ENCODE measurements around the gene MGAM2.

The MGAM2 gene

DNA sequence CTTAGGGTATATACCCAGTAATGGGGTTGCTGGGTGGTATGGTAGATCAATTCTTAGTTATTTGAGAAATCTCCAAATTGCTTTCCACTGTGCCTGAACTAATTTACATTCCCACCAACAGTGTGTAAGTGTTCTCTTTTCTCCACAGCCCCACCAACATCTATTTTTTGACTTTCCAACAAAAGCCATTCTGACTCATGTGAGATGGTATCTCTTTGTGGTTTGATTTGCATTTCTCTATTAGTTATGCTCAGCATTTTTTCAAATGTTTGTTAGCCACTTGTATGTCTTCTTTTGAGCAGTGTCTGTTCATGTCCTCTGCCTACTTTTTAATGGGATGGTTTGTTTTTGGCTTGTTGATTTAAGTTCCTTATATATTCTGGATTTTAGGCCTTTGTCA lies 66.4 kb downstream of the MGAM2 start:
- no peak for DNase-seq (ENCODE audit: low read depth)

DNA sequence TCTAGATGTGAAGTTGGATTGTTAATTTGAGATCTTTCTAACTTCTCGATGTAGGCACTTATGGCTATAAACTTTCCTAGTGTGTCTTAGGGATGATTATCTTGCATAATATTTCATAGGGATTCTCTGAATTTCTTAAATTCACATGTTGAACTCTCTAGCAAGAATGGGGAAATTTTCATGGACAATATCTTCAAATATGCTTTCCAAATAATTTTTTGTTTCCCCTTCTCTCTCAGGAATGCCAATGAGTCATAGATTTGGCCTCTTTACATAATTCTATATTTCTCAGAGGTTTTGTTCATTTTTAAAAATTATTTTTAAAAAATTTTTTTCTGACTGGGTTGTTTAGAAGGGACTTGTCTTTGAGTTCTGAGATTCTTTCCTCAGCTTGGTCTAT lies 68.9 kb downstream of the MGAM2 start:
- DNase-seq (ENCODE audit: low read depth) = no peak

GRCh38 chr7:142181211-142181610 lies 69.7 kb downstream of the MGAM2 start:
- DNase-seq (ENCODE audit: low read depth) = no peak

DNA sequence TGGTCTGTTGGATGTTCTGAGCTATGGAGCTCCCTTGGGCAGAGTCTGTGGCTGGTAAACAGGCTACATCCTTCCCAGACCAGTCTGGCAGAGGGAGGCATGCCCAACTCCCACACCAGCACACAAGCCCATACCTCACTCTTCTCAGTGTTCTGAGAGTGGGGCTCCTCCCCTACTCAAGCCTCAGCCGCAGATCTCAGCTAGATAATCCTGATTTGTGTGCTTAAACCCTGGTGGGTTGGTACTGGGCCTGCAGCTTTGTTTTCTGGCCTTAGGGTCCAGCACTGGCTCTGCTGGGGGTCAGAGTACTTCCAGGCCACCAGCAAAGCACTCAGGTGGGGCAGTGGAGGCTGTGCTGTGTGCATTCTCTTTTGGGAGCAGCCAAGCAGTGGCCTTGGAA lies 70.4 kb downstream of the MGAM2 start:
- no peak for DNase-seq (ENCODE audit: low read depth)

GRCh38 chr7:142185069-142185468 lies 73.6 kb downstream of the MGAM2 start:
- no peak for DNase-seq (ENCODE audit: low read depth)

DNA sequence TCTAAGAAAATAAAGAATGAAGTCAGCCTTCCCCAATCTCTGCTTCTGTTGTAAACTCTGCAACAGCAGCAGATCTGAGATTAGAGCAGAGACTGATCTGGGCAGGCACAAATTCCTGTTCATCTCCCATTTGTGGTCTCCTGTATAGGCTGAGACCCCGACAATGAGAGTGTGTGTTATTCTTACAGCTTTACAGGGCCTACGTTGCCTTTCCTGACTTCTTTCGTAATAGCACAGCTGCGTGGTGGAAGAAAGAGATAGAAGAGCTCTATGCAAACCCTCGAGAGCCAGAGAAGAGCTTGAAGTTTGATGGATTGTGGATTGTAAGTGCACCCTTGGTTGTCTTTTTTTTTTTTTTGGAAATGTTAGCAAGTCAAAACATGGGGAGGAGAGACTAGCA lies 74.3 kb downstream of the MGAM2 start:
- no peak for DNase-seq (ENCODE audit: low read depth)

DNA sequence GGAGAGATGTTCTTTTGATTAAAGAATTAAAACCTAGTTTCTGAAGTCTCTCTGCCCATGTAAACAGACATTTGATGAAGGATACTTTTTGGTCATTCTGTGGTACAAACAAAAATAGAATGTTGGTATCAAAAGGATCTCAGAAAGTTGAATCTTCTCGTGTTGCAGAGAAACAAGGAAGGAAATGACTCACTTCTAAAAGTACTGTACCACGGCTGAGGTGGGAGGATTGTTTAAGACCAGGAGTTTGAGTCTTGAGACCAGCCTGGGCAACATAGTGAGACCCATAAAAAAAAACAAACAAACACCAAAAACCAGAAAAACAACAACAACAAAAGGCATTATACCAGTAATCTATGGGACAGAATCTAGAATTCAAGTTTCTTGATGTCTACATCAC lies 76.6 kb downstream of the MGAM2 start:
- no peak for DNase-seq (ENCODE audit: low read depth)

DNA sequence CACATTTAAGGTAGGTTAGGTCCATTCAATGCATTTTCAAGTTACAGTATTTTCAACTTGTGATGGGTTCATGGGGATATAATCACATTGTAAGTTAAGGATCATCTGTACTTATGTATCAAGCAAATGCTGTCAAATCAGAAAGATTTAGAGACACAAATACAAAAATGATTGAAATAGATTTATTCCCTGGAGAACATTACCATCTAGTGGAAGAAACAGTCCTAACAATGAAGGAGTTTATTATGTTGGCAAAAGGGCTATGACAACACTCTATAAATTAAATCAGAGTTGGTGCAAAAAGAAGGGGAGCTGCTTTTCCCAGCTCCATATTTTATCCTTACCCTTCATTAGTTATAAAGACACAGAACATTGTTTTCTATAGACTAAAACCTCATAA lies 77.3 kb downstream of the MGAM2 start:
- DNase-seq (ENCODE audit: low read depth) = no peak

- DNase-seq (ENCODE audit: low read depth) = no peak
These were observed 82.7 kb downstream of the MGAM2 start for GRCh38 chr7:142194201-142194600.

- DNase-seq (ENCODE audit: low read depth) = no peak
These were observed 84.7 kb downstream of the MGAM2 start for GRCh38 chr7:142196066-142196840.

DNA sequence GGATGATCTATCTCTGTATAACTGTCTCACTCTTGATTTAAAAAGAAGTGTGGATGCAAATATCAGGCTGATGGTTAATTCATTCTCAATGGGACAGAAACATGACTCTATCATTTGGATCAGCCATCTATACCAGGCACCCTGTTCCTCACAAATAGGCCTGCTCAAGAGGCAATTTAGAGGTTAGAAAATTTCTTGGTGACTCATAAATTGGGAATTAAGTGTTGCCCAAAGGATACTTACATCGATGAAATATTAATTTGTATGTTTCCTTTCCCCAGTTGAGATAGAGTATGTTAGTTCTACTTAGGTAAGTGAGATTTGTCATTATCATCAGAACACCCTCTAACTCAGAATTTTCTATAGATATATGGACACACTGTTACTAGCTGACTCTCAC lies 88.7 kb downstream of the MGAM2 start:
- DNase-seq (ENCODE audit: low read depth) = no peak

GRCh38 chr7:142228537-142229104 lies 117.1 kb downstream of the MGAM2 start:
- no peak for DNase-seq (ENCODE audit: low read depth)

DNA sequence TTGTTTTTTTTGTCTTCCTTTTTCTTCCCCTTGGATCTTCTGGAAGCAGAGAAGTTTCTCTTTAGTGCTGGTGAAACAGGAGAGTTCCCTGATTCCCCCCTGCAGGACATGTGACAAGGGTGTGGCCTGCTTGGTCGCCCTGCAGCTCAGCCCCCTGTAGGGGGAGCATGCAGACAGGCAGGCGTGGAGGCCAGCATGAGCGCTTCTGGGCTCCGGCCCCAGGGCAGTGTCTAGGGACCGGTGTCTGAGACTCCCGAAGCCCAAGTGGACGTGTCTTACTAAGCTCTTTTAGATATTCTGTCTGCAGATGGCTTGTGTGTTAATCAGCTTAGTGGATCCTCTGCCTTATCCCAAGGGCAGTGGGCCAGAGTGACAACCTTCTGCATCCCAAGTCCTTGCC lies 120.2 kb downstream of the MGAM2 start:
- DNase-seq (ENCODE audit: low read depth) = no peak

DNA sequence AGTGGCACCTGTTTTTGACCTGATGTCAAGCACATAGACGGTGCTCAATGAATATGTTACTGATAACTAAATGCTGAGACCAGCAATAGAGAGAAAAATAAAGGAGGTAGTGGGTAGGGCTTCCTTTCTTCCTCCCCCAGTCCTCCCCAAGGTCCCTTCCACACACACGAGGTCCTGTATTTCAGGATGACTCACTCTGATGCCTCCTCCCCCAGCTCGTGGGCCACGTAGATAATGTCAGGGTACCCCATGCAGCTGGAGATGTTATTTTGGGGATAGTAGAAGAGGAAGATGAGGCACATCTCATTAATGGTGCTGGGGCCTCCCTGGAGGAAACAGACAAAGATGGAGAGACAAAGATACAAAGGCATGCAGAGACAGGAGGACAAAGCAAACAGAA lies 129.0 kb downstream of the MGAM2 start:
- DNase-seq (ENCODE audit: low read depth) = no peak

DNA sequence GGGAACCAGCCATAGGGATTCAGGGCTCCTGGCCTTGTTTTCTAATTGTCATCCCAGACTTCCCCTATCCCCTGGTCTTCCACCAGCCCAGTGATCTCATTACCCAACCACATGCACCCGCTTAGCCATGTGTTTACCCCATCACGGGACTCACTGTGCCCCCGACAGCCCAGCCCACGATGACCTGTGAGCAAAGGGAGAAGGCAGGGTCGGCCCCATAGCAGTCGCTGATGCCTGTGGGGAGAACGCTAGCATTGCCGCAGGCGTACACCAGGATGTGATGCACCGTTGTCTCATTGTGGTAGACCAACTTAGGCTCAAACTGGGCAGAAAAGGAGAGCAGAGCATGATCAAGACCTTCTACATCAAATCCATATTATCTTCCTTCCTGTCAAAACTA lies 132.3 kb downstream of the MGAM2 start:
- no peak for DNase-seq (ENCODE audit: low read depth)

DNA sequence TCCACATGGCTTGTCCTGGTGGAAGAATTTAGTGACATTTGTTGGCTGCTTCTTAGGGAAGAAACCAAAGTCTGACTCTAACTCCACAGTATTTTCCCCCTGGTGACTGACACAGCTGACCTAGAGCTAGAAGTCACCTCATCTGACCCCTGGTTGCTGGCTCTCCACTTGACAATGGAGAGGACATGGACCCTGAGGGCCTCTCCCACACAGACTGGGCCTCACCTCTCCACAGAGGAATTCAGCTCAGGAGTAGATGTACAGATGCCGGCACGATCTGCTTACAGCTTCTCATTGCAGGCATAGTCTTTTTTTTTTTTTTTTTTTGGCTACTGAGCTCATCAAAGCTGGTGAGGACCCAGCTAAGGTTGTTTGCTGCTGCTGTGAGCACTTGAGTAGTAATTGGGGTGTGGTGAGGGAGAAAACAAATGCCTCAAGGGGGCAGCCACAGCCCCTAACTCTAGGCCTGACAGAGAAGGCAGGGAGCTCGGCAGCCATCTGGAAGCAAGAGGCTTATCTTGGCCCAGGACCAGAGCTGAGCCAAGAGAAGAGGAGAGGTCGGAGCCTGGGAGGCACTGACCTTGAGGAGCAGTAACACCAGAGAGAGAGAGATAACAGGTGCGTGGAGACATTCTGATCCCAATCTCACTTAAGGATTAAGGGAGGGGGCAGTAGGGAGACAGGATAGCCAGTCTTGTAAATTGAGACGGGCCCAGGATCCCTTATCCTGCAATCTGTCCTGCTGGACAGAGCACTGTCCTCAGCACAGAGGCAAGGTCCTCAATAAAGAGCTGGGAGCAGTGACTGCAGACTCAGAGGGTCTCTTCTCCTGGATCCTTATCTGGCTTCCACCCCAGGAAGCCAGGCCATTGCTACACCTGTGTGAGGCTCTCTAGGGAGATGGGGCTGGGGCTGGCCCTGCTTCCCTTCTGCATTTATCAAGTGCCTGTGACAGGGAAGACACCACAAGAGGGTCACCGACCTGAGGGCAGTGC lies 136.9 kb downstream of the MGAM2 start:
- DNase-seq (ENCODE audit: low read depth) = no peak

DNA sequence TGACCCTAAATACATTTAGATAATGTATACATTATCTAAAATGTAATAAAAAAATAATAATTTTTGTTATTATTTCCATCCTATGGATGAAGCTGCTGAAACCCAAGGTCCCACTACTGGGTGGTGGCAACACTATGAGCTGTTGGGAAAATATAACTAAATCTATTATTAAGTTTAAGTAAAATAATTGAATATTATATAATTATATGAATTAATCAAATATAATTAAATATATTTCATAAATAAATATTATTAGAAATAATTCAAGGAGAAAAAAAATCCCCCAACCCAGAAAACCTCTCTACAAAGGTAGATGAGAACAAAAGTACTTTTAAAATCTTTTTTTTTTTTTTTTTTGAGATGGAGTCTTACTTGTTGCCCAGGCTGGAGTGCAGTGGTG lies 138.4 kb downstream of the MGAM2 start:
- no peak for DNase-seq (ENCODE audit: low read depth)

DNA sequence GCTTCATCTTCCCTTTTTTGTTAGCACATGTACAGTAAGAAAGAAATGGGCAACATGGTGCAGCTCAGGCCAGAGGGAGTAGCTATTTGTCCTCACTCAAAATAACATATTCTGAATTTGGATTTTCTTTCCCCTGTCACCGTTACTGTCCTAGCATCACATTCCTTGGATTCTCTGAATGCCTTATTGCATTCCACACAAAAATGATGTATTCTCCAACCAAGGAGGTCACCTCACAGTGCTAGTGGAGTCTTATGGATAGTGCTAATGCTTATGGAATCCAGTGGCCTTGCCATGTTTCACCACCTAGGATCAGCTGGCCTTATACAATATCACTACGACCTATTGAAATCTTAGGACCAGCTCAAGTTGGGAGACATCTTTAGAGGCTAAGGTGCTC lies 139.2 kb downstream of the MGAM2 start:
- no peak for DNase-seq (ENCODE audit: low read depth)

DNA sequence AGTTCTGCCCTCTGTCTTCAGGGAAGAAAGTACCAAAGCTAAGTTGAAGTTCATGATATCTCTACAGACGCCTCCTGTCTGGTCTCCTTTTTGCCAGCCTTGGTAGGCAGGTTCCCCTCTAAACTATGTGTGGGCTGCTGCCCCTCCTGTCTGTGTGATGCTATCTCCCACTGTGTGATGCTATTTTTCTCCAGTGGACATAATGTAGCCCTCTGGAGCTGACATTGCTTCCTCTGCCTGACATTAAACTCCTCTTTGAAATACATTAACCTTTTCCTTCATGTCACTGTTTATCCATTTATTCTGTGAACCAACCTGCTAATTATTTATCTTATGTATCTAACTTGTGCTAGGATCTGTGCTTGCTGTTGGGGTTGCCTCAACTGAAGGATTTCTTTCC lies 146.4 kb downstream of the MGAM2 start, which contains the start of gene PRSS58:
Gene PRSS58, minus strand, starts transcription at position 101 of the 400 bp plus-strand sequence. CDS start 351 bp downstream, outside the sequence.
- DNase-seq (ENCODE audit: low read depth) = no peak

DNA sequence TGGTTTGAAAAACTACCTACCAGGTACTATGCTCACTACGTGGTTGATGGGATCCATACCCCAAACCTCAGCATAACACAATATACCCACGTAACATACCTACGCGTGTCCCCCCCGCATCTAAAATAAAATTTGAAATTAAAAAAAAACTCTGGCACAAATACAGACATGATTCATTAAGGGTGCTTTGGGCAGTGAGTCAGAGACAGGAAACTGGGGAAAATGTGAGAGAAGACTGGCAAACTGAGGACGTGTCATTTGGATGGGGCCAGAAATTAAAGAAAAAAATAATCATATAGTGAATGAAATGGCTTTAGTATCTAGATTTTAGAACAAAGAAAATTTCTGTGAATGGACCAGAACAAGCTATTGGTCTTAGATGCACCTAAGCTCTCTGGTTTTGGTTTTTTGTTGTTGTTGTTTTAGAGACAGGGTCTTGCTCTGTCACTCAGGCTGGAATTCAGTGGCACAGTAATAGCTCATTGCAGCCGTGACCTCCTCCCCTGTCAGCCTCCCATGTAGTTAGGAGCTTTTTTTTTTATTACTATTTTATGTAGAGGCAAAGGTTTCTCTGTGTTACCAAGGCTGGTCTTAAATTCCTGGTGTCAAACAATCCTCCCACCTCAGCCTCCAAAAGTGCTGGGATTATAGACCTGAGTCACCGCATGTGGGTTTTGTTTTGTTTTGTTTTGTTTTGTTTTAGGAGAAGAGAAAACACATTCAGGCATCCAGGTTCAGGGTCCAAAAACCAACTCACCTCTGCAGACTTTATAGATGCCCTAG lies 152.3 kb downstream of the MGAM2 start:
- no peak for DNase-seq (ENCODE audit: low read depth)
